PC-3 (cell line): Measurements from ENCODE around the gene AK8.

Source experiments
- CTCF ChIP-seq: fragments of 300-600 bp; sonication (generic); conservative IDR thresholded peaks from 2 replicates; pipeline ENCODE4 v1.5.1; 2017; ENCODE audit warnings: antibody characterized with exemption, low read depth, mild to moderate bottlenecking, low read length
- EZH2phosphoT487 ChIP-seq: fragments of 300-600 bp; sonication (generic); IDR thresholded peaks from 2 replicates; pipeline ENCODE4 v1.6.1; 2018; ENCODE audit warnings: mild to moderate bottlenecking, antibody characterized with exemption, low read length, borderline replicate concordance

GRCh38 chr9:132919614-132920268, 41.7 kb upstream of the AK8 start:
- TF ChIP-seq CTCF (no peak), EZH2phosphoT487 (no peak)
